GM21390 (cell line): ENCODE data around the gene MAN2C1.
"Not testable (repeated sequence)": the region's sequence is repeated elsewhere in the genome, so short reads cannot be mapped to it uniquely, and the experiment has no call there.

Experiments
- ATAC-seq: cut with Tn5 transposase; IDR thresholded peaks from one replicate; pipeline ENCODE4 v1.9.1; 2021; ENCODE audit not compliant: unreplicated experiment

MAN2C1 gene

GRCh38 chr15:75361361-75361988, 6.9 kb downstream of the MAN2C1 start:
- ATAC-seq: no peak

- no peak for ATAC-seq
Observed at GRCh38 chr15:75360856-75361255, 7.6 kb downstream of the MAN2C1 start.

DNA sequence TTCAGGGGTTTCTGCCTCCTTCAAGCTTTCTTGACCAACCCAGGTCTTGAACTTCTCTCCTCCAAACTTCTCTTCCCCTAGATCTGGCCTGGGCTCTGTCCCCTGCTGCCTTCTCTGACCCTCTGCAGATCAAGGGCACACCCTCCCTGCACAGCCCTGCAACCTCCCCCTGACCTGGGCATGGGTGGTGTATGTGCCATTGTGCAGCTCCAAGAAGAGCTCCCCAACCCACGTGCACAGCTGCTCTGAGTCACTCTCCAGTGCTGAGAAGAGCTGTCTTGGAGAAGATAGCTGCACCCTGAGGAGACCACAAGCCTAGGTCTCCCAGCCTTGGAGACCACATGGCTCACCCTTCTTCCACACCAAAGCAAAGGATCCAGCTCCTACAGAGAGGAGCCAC, 8.0 kb downstream of the MAN2C1 start:
- ATAC-seq: no peak

DNA sequence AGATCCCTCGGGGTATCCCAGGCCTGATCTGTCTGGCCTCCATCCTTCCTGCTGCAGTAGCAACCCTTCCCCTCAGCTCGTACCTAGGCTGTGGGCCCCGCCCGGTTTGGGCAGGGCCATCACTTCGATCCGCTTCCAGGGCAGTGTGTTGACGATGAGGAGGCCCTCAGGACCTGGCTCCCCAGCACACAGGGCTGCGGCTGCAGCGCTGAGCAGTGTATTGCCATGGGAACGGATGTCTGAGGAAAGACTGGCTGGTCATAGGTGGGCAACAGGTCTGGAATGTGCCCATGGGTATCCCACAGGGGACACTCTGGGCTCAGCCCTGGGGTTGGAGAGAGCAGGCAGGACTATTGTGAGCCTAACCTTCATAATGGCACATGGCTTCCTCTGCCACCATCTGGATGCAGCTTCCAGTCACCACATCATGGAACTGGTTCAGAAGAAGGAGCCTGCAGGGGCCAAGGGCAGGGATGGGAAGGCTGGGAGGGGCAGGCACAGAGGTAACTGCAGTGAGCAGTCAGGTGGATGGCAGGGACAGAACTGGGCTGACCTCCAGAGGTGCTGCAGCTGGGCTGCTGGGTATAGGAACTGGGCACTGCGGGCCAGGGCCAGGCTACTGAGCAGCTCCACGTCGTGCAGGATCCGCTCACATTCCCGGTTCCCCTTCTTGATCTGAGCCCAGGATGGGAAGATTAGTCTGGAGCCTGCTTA, 8.7 kb downstream of the MAN2C1 start:
- no peak for ATAC-seq

DNA sequence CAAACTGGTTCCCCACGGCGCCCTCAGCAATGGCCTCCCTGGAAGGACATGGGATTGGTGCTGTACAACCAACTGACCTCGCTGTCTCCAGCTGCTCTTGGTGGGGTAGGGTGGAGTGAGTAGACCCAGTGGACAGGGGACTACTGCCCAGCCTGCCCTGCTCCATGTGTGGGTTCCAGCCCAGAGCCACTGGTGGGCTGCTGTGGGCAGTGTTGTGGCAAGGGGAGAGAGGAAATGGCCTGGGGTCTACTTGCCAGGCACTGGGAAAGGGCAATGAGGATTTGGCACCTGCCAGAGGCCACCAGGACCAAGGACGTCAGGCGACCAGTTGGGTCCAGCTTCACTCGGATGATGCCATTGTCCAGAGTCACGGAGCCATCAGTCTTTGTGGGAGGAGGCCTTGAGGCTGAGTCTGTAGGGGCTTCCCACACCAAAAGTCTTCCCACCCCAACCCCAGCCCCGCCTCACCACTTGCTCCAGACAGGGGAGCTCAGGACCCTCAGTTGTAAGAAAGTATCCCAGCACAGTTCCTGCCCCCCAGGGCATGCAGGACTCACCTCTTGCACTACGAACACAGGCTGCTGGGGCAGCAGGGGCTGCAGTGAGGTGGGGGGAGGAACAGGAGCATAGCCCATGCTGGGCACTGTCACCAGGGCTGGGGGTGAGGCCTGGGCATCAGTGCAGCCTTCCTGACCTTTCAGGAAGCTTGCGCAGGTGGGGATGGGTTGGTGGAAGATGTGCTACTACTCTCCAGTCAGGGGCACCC, 9.5 kb downstream of the MAN2C1 start:
- ATAC-seq: no peak

- ATAC-seq: no peak
Observed at GRCh38 chr15:75357976-75358673, 10.3 kb downstream of the MAN2C1 start.

DNA sequence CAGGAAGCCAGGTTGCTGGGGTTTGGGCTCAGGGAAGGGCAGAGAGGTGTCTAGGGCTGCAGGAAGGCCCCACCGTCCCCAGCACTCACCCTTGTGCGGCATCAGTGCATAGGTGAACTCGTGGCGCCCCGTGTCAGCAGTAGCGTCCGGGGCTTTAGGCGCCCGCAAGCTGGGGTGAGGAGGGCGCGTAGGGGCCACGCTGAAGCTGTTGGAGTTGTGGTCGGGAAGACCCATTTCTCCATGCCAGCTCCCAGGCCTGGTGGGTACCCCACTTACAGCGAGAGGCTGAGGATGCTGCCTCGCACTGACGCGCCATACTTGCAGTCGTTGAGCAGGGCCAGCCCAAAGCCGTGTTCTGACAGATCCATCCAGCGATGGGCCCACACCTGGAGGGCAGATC, 11.9 kb downstream of the MAN2C1 start:
- no peak for ATAC-seq

GRCh38 chr15:75356006-75356405, 12.4 kb downstream of the MAN2C1 start:
- no peak for ATAC-seq

DNA sequence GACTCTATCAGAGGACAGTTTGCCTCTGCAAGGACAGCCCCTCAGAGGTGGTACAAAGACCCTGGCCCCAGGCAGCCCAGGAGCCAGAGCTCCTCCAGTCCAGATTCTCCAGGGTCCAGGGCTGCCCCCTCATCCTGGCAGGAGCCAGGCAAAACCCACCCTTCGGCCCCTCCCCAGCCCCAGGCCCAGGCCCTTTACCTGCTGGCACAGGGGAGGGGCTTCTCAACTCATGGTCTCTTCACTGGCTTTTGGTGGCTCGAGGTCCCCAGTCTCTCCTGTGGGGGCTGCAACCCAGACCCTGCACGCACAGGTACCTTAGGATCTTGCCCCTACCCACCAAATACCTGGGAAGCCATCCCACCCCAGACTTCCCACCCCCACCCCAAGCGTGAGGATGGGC, 13.0 kb downstream of the MAN2C1 start:
- ATAC-seq: no peak

DNA sequence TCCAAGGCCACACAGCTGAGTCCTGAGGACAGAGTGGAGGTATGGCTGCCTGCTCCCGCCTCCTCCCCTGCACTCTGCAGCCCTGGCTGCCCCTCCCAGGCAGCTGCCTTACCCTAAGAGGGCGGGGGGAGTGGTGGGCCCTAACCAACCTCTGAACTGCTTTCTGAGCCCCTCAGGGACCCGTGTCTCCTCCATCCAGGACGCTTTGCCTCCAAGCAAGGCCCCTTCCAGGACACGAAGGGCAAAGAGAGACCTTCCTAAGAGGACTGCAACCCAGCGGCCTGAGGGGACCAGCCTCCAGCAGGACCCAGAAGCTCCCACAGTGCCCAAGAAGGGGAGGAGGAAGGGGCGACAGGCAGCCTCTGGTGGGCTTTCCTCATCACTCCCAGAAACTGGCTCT, 14.0 kb downstream of the MAN2C1 start:
- no peak for ATAC-seq

GRCh38 chr15:75353604-75354003, 14.8 kb downstream of the MAN2C1 start:
- ATAC-seq: no peak

DNA sequence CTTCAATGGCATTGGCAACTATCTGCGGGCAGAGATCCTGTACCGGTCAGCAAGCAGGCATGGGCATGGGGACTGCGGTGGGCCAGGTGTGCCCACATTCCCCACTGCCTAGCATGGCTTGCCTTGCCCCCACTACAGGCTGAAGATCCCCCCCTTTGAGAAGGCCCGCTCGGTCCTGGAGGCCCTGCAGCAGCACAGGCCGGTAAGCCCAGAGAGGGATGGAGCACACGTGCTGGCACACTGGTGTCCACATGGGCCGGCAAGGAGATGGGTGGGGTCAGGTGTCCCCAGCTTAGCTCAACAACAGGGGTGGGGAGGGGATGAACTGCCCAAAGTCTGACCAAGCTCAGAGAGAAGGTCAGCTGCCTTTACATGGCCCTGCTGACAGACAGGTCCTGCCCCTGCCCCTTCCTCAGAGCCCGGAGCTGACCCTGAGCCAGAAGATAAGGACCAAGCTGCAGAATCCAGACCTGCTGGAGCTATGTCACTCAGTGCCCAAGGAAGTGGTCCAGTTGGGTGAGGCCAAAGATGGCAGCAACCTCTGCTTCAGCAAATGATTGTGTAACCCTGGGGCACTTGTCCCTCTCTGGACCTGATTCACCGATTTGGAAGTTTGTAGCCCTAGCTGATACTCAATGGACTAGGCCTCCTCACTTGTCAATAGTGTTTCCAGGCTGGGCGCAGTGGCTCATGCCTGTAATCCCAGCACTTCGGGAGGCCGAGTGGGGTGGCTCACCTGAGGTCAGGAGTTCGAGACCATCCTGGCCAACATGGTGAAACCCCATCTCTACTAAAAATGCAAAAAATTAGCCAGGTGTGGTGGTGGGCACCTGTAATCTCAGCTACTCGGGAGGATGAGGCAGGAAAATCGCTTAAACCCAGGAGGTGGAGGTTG, 16.0 kb downstream of the MAN2C1 start:
- ATAC-seq: no peak

- ATAC-seq: no peak
Observed at GRCh38 chr15:75350601-75351361, 17.6 kb downstream of the MAN2C1 start.

- peak; percentile 48 for ATAC-seq
Observed at GRCh38 chr15:75349851-75350588, 18.4 kb downstream of the MAN2C1 start.

DNA sequence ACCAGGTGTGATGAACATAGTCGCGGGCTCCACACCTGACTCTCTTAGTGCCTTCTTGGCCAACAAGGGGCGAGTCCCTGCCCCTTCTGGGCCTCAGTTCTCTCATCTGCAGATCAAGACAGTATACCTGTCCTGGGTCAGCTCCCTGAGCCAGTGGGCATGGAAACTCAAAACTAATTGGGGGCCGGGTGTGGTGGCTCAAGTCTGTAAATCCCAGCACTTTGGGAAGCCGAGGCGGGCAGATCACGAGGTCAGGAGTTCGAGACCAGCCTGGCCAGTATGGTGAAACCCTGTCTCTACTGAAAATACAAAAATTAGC, 19.1 kb downstream of the MAN2C1 start:
- not testable (repeated sequence) for ATAC-seq

DNA sequence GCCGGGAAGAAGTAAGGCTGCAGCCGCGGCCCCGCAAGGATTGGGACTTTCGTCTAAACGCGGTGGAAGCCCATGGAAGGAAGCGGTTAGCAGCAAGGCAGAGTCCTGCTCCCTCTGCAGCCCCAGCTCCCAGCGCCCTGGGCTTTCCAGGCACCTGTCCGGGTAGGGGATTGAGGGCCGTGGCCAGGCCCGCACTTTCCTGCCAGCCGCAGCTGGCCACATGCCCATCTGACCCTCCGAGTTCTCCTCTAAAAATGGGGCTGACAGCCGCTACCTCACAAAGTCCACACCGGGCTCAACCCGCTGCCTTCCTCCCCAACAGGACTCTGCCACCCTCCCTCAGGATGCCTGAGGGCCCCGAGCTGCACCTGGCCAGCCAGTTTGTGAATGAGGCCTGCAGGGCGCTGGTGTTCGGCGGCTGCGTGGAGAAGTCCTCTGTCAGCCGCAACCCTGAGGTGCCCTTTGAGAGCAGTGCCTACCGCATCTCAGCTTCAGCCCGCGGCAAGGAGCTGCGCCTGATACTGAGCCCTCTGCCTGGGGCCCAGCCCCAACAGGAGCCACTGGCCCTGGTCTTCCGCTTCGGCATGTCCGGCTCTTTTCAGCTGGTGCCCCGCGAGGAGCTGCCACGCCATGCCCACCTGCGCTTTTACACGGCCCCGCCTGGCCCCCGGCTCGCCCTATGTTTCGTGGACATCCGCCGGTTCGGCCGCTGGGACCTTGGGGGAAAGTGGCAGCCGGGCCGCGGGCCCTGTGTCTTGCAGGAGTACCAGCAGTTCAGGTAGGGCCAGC, 19.7 kb downstream of the MAN2C1 start:
- ATAC-seq: no peak

DNA sequence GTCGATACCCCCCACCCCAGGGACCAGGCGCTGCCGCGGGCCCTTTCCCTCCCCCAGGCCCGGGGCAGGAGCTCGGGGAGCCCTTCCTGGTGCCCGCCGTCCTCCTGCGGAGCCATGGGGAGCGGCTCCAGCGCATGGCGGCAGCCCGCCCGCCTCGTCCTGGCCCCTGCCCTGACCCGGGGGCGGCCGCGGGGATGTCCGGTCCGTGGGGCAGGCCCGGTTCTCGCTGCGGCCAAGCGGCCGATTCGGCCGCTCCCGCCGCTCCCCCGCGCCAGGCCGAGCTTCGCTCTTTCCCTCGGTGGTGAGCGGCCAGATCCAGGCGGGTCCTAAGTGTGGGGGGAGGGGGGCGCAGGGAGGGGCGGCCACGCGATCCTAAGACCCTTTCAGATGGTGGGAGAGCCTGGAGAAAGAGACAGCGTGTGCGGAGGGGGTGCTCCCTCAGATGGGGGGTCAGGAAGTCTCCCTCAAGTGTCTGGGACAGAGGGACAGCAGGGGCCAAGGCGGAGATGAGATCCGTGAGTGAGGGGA, 20.3 kb downstream of the MAN2C1 start:
- no peak for ATAC-seq
